SU-DHL-6 (cell line): ENCODE results near the gene TRIM9.

Source experiments
- EZH2phosphoT487 ChIP-seq: fragments of 200-600 bp; sonication (generic), shearing (Covaris generic); conservative IDR thresholded peaks from 2 replicates; pipeline ENCODE4 v1.6.1; 2018; ENCODE audit warnings: mild to moderate bottlenecking, antibody characterized with exemption, low read length, moderate library complexity, mixed read lengths
- TF ChIP-seq, protein P1 (sequence below): fragments of 200-600 bp; sonication (generic); IDR thresholded peaks from one replicate; pipeline ENCODE4 v1.5.1; 2017; ENCODE audit warnings: antibody characterized with exemption, mild to moderate bottlenecking, low read length, moderate library complexity; ENCODE audit not compliant: insufficient read depth, poor library complexity, severe bottlenecking

DNA sequence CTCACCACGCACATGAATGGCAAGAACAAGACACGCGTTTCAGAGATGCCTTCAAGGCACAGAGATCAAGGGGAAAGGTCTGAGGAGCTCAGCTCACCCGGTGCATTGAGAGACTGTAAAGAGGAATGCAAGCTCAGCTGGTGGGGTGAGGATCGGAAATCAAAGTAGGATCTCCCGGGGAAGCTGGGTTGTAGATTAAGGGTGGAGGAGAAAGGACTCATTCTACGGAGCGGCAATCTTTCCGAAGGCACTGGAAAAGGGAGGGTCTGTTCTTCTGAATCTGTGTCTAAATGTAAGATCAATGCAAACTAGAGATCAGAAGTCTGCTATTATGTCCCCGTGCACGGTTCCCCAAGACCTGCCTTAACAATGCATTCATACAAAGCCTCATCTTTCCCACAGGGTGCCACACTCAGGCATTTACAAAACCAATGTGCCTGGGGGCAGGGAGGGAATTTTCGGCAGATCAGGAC lies 109.0 kb downstream of the TRIM9 start:
- TF ChIP-seq, protein P1, sequence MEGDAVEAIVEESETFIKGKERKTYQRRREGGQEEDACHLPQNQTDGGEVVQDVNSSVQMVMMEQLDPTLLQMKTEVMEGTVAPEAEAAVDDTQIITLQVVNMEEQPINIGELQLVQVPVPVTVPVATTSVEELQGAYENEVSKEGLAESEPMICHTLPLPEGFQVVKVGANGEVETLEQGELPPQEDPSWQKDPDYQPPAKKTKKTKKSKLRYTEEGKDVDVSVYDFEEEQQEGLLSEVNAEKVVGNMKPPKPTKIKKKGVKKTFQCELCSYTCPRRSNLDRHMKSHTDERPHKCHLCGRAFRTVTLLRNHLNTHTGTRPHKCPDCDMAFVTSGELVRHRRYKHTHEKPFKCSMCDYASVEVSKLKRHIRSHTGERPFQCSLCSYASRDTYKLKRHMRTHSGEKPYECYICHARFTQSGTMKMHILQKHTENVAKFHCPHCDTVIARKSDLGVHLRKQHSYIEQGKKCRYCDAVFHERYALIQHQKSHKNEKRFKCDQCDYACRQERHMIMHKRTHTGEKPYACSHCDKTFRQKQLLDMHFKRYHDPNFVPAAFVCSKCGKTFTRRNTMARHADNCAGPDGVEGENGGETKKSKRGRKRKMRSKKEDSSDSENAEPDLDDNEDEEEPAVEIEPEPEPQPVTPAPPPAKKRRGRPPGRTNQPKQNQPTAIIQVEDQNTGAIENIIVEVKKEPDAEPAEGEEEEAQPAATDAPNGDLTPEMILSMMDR = no peak
- TF ChIP-seq EZH2phosphoT487 = no peak
